Measurements from ENCODE around the gene PLD2. TPM values are rescaled to one million over a fixed set of nuclear protein-coding genes. Genes with fewer than 3 reads are reported as not detected.

PLD2 gene, protein sequence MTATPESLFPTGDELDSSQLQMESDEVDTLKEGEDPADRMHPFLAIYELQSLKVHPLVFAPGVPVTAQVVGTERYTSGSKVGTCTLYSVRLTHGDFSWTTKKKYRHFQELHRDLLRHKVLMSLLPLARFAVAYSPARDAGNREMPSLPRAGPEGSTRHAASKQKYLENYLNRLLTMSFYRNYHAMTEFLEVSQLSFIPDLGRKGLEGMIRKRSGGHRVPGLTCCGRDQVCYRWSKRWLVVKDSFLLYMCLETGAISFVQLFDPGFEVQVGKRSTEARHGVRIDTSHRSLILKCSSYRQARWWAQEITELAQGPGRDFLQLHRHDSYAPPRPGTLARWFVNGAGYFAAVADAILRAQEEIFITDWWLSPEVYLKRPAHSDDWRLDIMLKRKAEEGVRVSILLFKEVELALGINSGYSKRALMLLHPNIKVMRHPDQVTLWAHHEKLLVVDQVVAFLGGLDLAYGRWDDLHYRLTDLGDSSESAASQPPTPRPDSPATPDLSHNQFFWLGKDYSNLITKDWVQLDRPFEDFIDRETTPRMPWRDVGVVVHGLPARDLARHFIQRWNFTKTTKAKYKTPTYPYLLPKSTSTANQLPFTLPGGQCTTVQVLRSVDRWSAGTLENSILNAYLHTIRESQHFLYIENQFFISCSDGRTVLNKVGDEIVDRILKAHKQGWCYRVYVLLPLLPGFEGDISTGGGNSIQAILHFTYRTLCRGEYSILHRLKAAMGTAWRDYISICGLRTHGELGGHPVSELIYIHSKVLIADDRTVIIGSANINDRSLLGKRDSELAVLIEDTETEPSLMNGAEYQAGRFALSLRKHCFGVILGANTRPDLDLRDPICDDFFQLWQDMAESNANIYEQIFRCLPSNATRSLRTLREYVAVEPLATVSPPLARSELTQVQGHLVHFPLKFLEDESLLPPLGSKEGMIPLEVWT
- total RNA-seq, result 10 to 100 TPM; 21.4 to 27.9 TPM
- polyA plus RNA-seq, result 1 to 10 TPM; 1.1 to 1.9 (median 1.9) TPM
- total RNA-seq, result 7.0 to 25.0 (median 12.9) reads per million in 6 experiments

- peak; percentile 74 to 91 (median 80) for DNase-seq
- Mint-ChIP-seq H3K36me3 (peaks cover 0 to 2% (median 0%) of the 10 kb centered on the region in 3 donors), H3K4me1 (peaks cover 0 to 22% (median 8%) of the 10 kb centered on the region in 4 donors), H3K9me3 (no peaks in the 10 kb centered on the region), H3K27ac (peak within 1 kb of the TSS in 5 of 10 donors; percentile 52 to 78 (median 74)), H3K4me3 (peak within 1 kb of the TSS; percentile 60 to 90 (median 80)), H3K27me3 (no peaks in the 10 kb centered on the region)
- POLR2A ChIA-PET, result interaction anchor here (0.5 to 3.1 kb wide), 9 partner anchors 10 to 160 kb away, joined by 3 to 20 read pairs (median 4); partner anchors contain the start of genes ARRB2, C17orf107, GLTPD2 and PSMB6
- peak; percentile 95 to 97 for ATAC-seq
Observed at GRCh38 chr17:4806777-4807604, at the start of gene PLD2. Gene PLD2 (plus strand): TSS chr17:4807152. CDS start chr17:4807773, 621 bp downstream.

DNA sequence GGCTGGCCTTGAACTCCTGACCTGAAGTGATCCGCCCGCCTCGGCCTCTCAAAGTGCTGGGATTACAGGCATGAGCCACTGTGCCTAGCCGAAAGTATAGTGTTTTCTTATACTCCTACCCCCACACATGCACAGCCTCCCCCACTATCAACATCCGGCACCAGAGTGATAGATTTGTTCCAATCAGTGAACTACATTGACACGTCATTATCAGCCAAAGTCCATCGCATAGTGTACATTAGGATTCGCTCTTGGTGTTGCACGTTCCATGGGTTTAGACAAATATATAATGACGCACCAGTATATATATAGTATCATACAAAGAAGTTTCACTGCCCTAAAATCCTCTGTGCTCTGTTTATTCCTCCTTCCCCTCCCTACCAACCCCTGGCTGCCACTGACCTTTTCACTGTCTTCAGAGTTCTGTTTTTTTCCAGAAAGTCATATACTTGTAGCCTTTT, 47.1 kb upstream of the PLD2 start:
- H3K4me1 Mint-ChIP-seq, result peaks cover 0 to 2% (median 0%) of the 10 kb centered on the region in 4 donors
- DNase-seq (no peak), ATAC-seq (no peak)
- H3K27me3 Mint-ChIP-seq, result peaks cover 4 to 12% (median 6%) of the 10 kb centered on the region in 5 donors
- POLR2A ChIA-PET, result no interaction called here
- H3K9me3 Mint-ChIP-seq, result no peaks in the 10 kb centered on the region
- H3K36me3 Mint-ChIP-seq, result no peaks in the 10 kb centered on the region
- H3K4me3 Mint-ChIP-seq, result no peak overlapping the region
- peak overlapping the region in 1 of 10 donors; percentile 38 for H3K27ac Mint-ChIP-seq

- peaks cover 0 to 5% (median 1%) of the 10 kb centered on the region in 5 donors for H3K27me3 Mint-ChIP-seq
- H3K4me3 Mint-ChIP-seq, result no peak overlapping the region
- H3K9me3 Mint-ChIP-seq, result no peaks in the 10 kb centered on the region
- H3K4me1 Mint-ChIP-seq, result peaks cover 0 to 4% (median under 1%) of the 10 kb centered on the region in 4 donors
- H3K36me3 Mint-ChIP-seq, result no peaks in the 10 kb centered on the region
- ATAC-seq (no peak), DNase-seq (no peak)
- POLR2A ChIA-PET, result no interaction called here
- no peak overlapping the region for H3K27ac Mint-ChIP-seq
Observed at GRCh38 chr17:4764595-4764994, 42.4 kb upstream of the PLD2 start.

- no peak for DNase-seq
- no peak overlapping the region for H3K4me3 Mint-ChIP-seq
- H3K27ac Mint-ChIP-seq, result no peak overlapping the region
- POLR2A ChIA-PET, result no interaction called here
- no peaks in the 10 kb centered on the region for H3K9me3 Mint-ChIP-seq
- peaks cover 0 to 3% (median 1%) of the 10 kb centered on the region in 5 donors for H3K27me3 Mint-ChIP-seq
- H3K36me3 Mint-ChIP-seq, result no peaks in the 10 kb centered on the region
- no peak for ATAC-seq
- H3K4me1 Mint-ChIP-seq, result peaks cover 0 to 9% (median 2%) of the 10 kb centered on the region in 4 donors
Observed at GRCh38 chr17:4766201-4766600, 40.8 kb upstream of the PLD2 start.

DNA sequence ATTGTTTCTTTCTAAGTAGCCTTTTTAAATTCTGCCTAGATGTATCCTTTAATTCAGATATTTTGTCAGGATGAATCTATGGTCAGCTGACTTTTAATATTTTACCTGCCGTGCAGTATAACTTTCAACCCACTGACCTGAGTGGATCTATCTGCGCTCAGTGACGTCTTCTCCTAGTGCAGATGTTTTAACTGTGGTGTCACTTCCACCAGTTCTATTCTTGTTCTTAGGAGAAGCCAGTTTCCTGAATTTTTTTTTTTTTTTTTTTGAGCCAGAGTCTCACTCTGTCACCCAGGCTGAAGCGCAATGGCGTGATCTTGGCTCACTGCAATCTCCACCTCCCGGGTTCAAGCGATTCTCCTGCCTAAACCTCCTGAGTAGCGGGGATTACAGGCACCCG, 40.2 kb upstream of the PLD2 start:
- POLR2A ChIA-PET, result interaction anchor here (0.6 kb wide), 2 partner anchors 19 to 66 kb away, joined by 3 to 5 read pairs; no protein-coding TSS in a partner anchor
- H3K27ac Mint-ChIP-seq, result no peak overlapping the region

DNA sequence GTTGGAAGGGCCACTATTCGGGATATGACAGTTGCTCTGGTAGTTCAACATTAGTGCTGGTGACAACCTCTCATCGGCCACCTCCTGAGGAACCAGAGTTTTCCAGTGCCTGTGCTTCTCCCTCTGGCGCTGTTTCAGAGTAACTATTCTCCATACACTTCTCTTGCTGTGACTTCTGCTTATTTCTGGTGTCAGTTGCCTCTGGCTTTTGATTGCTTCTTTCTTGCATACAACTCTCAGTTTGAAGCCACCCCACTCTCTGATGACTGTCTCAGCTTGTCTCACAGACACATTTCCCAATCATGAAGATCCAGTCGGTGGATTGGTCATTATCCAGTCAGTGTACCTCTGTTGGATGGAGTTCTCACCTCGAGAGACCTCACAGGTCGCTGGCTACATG, 38.7 kb upstream of the PLD2 start:
- no peaks in the 10 kb centered on the region for H3K36me3 Mint-ChIP-seq
- peaks cover 5 to 15% (median 9%) of the 10 kb centered on the region in 4 donors for H3K4me1 Mint-ChIP-seq
- POLR2A ChIA-PET, result no interaction called here
- H3K9me3 Mint-ChIP-seq, result no peaks in the 10 kb centered on the region
- H3K27ac Mint-ChIP-seq, result no peak overlapping the region
- ATAC-seq, result no peak
- DNase-seq, result no peak
- peaks cover 0 to 7% (median 1%) of the 10 kb centered on the region in 5 donors for H3K27me3 Mint-ChIP-seq
- H3K4me3 Mint-ChIP-seq, result no peak overlapping the region

More for the DNA sequence above, 40.2 kb upstream of the PLD2 start:
- H3K9me3 Mint-ChIP-seq, result no peaks in the 10 kb centered on the region
- no peak for DNase-seq
- H3K36me3 Mint-ChIP-seq, result no peaks in the 10 kb centered on the region
- peaks cover 3 to 13% (median 5%) of the 10 kb centered on the region in 4 donors for H3K4me1 Mint-ChIP-seq
- H3K4me3 Mint-ChIP-seq, result no peak overlapping the region
- ATAC-seq, result no peak
- peaks cover 0 to 5% (median 1%) of the 10 kb centered on the region in 5 donors for H3K27me3 Mint-ChIP-seq

DNA sequence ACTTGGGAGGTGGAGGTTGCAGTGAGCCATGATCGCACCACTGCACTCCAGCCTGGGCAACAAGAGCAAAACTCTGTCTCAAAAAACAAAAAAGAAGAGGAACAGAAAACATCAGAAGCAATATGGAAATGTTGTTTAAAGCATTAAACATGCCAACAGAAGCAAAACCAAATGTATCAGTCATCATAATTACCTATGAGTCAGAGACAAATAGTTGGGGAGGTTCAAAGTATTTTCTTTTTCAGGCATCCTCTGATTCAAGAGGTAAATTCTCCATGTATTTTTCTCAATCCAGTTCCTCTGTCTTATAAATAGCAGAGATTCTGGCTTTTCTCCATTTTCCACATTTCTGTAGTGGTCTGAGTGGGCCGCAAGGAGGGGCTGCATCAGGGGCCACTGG, 37.3 kb upstream of the PLD2 start:
- H3K4me3 Mint-ChIP-seq, result no peak overlapping the region
- H3K27me3 Mint-ChIP-seq, result peaks cover 0 to 12% (median 1%) of the 10 kb centered on the region in 5 donors
- no peak overlapping the region for H3K27ac Mint-ChIP-seq
- peaks cover 3 to 15% (median 9%) of the 10 kb centered on the region in 4 donors for H3K4me1 Mint-ChIP-seq
- no peaks in the 10 kb centered on the region for H3K36me3 Mint-ChIP-seq
- DNase-seq, result no peak
- POLR2A ChIA-PET, result interaction anchor here (0.7 kb wide), 2 partner anchors 68 to 804 kb away, joined by 3 read pairs; no protein-coding TSS in a partner anchor
- no peak for ATAC-seq
- H3K9me3 Mint-ChIP-seq, result no peaks in the 10 kb centered on the region

GRCh38 chr17:4771519-4772234, 35.3 kb upstream of the PLD2 start, which contains the start of gene TM4SF5:
Gene TM4SF5 (plus strand): TSS chr17:4771886. CDS start chr17:4771923, 37 bp downstream.
- Mint-ChIP-seq H3K4me3 (no peak within 1 kb of the TSS), H3K27ac (peak within 1 kb of the TSS in 2 of 10 donors; percentile 35 to 60), H3K9me3 (no peaks in the 10 kb centered on the region), H3K27me3 (peaks cover 0 to 12% (median 1%) of the 10 kb centered on the region in 5 donors), H3K36me3 (no peaks in the 10 kb centered on the region), H3K4me1 (peaks cover 3 to 15% (median 9%) of the 10 kb centered on the region in 4 donors)
- DNase-seq (no peak), ATAC-seq (peak in 1 of 2 donors; percentile 56)
- POLR2A ChIA-PET, result no interaction called here

GRCh38 chr17:4772235-4772613, 34.7 kb upstream of the PLD2 start:
- Mint-ChIP-seq H3K9me3 (no peaks in the 10 kb centered on the region), H3K36me3 (no peaks in the 10 kb centered on the region), H3K4me1 (peaks cover 3 to 15% (median 9%) of the 10 kb centered on the region in 4 donors), H3K27ac (no peak overlapping the region), H3K27me3 (peaks cover 0 to 12% (median 1%) of the 10 kb centered on the region in 5 donors), H3K4me3 (no peak overlapping the region)
- POLR2A ChIA-PET, result no interaction called here
- no peak for DNase-seq
- ATAC-seq, result no peak

DNA sequence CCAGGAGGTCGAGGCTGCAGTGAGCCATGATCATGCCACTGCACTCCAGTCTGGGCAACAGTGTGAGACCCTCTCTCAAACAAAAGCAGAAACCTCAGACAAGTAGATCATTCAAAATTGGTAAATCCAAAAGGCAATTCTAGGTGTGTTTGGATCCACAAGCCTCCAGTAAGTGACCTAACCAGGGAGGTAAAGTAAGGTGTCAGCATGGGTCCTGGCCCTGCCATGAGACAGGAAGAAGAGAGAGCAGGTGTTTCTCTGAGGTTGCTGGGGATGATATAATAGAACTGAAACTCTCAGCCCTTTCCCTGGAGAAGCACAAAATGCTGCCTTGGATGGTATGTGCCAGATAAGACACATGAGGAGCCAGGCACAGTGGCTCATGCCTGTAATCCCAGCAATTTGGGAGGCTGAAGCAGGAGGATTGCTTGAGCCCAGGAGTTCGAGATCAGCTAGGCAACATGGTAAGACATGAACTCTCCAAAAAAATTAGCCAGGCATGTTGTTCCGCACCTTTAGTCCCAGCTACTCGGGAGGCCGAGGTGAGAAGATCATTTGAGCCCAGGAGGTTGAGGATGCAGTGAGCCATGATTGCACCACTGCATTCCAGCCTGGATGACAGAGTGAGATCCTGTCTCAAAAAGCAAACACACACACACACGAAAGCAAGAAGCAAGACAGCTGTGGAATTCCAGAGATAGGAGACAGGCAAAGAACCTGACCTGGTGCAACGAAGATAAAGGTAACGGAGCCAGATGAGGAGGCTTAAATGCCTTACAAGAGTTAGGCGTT, 28.8 kb upstream of the PLD2 start:
- Mint-ChIP-seq H3K27me3 (peaks cover 11 to 33% (median 29%) of the 10 kb centered on the region in 5 donors), H3K9me3 (no peaks in the 10 kb centered on the region), H3K4me1 (peaks cover 0 to 7% (median 4%) of the 10 kb centered on the region in 4 donors), H3K4me3 (no peak overlapping the region), H3K36me3 (no peaks in the 10 kb centered on the region), H3K27ac (no peak overlapping the region)
- ATAC-seq (no peak), DNase-seq (no peak)
- POLR2A ChIA-PET, result interaction anchor here (0.6 to 0.7 kb wide), 3 partner anchors 16 to 179 kb away, joined by 3 to 5 read pairs (median 4); no protein-coding TSS in a partner anchor

Measured in naive thymus-derived CD8-positive, alpha-beta T cell (primary cell).